GM08714 (cell line): Measurements from ENCODE around the gene ALDH1B1.
"Not testable (repeated sequence)": the region's sequence is repeated elsewhere in the genome, so short reads cannot be mapped to it uniquely, and the experiment has no call there.

Source experiments
- H3K4me3 ChIP-seq: fragments of 200-500 bp; sonication (Bioruptor generic); 2 replicates; pipeline ENCODE4 v1.5.1; 2014; ENCODE audit warnings: mild to moderate bottlenecking, low read length, inconsistent platforms
- ZNF274 ChIP-seq: IDR thresholded peaks from 2 replicates; pipeline ENCODE4 v1.6.1; 2012; ENCODE audit warnings: mild to moderate bottlenecking, low read depth, low read length

ALDH1B1 gene

DNA sequence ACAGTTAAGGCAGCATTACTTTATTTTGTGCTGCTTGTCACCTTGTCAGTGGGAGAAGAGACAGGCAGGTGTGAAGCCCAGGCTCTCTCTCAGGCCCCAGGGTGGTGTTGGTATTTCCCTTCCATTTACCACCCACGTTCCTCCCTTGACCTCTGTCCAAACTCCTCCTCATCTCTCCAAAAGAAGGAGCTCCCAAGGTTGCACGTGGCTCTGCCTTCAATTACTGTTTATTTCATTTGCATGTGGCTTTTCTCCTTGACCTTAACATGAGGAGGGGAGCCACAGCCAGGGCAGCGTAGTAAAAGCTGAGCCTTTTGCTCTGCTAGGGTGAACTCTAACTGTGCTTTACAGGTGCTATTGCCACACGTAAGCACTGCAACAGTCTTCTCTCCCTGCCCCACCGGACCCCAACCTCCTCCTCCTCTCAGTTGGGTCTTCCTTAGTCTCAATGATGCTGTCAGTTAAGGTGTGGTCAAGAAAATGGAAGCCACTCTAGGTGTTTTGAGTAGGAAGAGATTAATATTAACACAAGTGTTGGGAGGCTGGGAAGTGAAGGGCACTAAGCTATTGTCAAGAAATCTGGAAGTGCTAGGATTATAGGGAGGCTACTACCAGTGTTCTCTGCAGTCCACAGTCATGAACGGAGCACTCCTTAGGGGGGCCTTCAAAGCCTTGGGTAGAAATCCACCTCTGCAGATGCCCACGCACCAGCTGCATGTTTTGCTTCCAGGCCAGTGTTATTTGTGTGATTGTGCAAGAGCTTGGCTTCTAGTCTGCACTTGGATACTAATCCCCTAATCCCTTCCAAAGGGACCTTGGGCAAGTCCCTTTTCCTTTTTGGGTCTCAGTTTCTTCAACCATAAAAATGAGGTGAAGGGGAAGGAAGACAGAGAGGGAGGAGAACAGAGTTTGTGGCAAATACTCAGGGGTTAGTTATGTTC, 3.9 kb upstream of the ALDH1B1 start:
- no peak overlapping the region for H3K4me3 ChIP-seq

DNA sequence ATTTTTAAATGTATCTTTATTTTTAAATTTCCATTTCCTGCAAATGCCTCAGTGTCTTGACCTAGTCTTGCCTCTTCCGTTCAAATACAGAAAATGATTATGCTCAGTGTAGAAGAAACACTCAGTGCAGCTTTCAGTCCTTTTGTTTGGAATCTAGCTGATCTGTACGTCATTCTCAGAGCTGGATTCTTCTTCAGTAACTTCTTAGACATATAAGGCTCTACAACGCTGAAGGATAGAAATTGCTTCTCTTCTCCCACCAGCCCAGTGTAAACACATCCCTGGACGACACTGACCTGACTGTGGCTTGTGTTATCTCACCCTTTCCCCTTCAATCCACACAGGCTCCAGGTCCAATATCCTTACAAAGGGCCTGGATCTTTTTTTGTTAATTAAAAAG, 3.2 kb upstream of the ALDH1B1 start:
- H3K4me3 ChIP-seq: no peak overlapping the region
- TF ChIP-seq ZNF274: no peak

More for the DNA sequence above, 3.9 kb upstream of the ALDH1B1 start:
- TF ChIP-seq ZNF274: no peak

DNA sequence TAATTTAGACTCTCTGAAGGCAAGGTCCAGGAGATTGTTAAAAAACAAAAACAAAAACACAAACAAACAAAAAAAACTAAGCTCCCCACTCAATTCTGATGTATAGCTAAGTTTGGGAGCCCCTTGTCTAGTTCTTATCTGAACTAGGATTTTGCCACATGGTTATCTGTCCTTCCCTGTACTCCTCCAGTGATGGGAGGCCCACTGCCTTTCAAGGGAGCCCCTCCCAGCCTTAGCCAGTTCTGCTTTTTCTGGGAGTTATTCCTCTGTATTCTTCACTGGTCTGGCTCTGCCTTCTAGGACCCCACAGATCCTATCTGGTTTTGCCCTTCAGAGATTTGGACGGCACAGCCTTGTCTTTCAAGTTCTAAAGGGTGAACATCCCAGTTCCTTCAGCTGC, 2.1 kb upstream of the ALDH1B1 start:
- no peak for TF ChIP-seq ZNF274
- H3K4me3 ChIP-seq: no peak overlapping the region

GRCh38 chr9:38390851-38391250, 1.7 kb upstream of the ALDH1B1 start:
- no peak overlapping the region for H3K4me3 ChIP-seq

DNA sequence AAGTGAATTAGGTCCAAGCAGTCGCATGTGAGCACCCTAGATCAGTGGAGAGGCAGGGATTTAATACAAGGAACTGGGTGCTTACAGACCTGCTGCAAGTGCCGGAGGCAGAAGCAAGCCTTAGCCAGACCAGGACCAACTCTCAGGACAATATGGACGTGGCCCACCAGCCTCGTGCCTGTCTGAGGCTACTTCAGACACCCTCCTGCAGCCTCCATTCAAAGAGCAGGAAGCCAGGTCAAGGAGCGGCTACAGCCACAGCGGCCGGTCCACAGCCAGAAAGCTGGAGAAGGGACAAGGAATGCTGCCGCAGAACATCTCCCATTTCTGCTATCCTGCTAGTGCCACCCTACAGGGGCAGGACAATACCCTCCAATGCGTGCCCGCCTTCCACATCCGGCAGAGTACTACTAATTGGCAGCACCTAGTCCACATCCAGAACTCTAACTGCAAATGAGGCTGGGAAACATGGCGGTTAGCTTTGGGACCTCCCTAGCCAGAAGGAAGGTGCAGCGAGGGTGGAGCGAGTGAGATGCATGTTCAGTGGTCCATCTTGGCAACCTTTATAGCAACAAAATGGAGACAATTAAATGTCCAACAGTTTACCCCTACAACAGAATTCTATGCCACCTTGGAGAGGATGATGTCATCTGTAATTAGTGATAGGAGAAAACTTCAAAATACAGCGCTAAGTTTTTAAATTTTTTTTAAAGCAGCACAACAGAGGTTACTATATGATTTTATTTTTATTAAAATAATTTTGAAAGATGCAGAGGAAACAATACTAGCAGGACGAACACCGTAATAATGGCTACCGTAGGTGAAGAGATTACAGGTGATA, 1.0 kb upstream of the ALDH1B1 start:
- no peak overlapping the region for H3K4me3 ChIP-seq
- no peak for TF ChIP-seq ZNF274

More at GRCh38 chr9:38390851-38391250, 1.7 kb upstream of the ALDH1B1 start:
- no peak for TF ChIP-seq ZNF274

GRCh38 chr9:38393128-38393796, 760 bp downstream of the ALDH1B1 start:
- H3K4me3 ChIP-seq: peak overlapping the region; percentile 74
- no peak for TF ChIP-seq ZNF274

GRCh38 chr9:38394416-38394815, 1.9 kb downstream of the ALDH1B1 start:
- no peak overlapping the region for H3K4me3 ChIP-seq
- TF ChIP-seq ZNF274: no peak

DNA sequence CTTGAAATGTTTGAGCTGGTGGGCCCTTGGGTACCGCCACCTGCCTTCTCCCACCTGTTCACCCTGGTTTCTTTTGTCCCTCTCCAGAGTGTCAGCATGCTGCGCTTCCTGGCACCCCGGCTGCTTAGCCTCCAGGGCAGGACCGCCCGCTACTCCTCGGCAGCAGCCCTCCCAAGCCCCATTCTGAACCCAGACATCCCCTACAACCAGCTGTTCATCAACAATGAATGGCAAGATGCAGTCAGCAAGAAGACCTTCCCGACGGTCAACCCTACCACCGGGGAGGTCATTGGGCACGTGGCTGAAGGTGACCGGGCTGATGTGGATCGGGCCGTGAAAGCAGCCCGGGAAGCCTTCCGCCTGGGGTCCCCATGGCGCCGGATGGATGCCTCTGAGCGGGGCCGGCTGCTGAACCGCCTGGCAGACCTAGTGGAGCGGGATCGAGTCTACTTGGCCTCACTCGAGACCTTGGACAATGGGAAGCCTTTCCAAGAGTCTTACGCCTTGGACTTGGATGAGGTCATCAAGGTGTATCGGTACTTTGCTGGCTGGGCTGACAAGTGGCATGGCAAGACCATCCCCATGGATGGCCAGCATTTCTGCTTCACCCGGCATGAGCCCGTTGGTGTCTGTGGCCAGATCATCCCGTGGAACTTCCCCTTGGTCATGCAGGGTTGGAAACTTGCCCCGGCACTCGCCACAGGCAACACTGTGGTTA, 3.3 kb downstream of the ALDH1B1 start:
- no peak overlapping the region for H3K4me3 ChIP-seq
- TF ChIP-seq ZNF274: no peak

DNA sequence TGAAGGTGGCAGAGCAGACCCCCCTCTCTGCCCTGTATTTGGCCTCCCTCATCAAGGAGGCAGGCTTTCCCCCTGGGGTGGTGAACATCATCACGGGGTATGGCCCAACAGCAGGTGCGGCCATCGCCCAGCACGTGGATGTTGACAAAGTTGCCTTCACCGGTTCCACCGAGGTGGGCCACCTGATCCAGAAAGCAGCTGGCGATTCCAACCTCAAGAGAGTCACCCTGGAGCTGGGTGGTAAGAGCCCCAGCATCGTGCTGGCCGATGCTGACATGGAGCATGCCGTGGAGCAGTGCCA, 3.8 kb downstream of the ALDH1B1 start:
- no peak overlapping the region for H3K4me3 ChIP-seq
- TF ChIP-seq ZNF274: no peak

DNA sequence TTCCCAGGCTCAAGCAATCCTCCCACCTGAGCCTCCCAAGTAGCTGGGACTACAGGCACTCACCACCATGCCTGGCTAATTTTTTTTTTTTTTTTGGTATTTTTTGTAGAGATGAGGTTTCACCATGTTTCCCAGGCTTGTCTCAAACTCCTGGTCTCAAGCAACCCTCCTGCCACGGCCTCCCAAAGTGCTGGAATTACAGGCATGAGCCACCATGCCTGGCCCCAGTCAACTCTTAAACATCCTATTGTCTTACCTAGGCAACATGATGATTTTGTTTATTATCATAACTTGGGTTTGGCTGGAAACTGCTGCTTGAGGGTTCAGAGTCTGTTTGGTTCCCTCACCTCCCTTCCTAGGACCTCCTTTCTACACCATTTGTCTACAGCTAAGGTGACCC, 6.7 kb downstream of the ALDH1B1 start:
- H3K4me3 ChIP-seq: not testable (repeated sequence)

DNA sequence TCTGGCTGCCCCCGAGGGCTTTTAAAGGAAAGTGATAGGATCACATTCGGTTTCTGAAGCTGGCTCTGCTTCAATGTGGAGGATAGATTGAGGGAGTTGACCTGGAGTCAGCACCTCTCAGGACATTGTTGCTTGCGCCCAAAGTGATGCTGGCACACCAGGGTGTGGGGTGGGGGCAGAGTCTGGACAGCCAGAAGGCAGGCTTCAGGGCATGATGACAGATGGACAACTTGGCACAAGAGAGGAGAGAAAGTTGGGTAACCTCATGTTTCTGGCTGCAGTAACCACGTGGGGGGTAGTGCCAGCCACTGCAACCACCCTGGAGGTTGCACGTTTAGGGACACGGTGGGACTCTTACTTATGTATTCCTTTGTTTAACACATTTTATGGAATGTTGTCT, 9.5 kb downstream of the ALDH1B1 start:
- no peak overlapping the region for H3K4me3 ChIP-seq
- no peak for TF ChIP-seq ZNF274

DNA sequence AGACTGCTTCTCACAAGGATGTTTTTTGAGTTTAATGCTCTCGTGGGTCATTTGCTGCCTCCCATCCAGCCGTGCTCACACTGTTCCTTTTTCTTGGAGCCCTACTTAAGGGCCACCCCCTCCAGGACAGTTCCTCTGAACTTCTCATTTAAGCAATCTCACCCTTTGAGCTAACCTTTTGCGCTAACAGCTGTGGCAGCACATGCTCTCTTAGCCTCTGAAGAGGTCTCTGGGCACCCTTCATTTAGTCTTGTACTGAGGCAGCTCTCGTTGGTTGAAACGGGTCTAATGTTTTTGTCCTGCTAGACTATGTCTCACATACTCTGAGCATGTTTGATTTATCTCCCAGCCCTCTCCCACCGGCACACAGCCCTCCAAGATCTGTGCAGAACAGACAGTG, 11.8 kb downstream of the ALDH1B1 start:
- TF ChIP-seq ZNF274: no peak
- H3K4me3 ChIP-seq: no peak overlapping the region

DNA sequence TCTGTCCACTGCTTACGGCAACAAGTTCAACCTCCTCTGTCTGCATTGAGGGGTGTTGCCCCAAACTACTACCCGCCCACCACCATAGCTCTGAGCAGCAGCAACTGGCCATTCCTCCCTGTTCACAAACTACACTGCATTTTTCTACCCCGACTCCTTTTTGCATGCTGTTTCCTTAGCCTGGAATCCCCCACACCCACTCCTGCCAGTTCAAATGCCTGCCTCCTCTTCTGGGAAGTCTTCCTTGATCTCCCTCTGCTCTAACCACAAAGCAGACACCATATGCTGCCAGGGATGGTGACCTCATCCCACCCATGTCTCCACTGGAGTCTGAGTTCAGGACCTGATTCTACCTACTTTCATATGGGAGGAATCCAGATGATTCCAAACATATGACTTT, 13.3 kb downstream of the ALDH1B1 start:
- no peak for TF ChIP-seq ZNF274
- H3K4me3 ChIP-seq: no peak overlapping the region

DNA sequence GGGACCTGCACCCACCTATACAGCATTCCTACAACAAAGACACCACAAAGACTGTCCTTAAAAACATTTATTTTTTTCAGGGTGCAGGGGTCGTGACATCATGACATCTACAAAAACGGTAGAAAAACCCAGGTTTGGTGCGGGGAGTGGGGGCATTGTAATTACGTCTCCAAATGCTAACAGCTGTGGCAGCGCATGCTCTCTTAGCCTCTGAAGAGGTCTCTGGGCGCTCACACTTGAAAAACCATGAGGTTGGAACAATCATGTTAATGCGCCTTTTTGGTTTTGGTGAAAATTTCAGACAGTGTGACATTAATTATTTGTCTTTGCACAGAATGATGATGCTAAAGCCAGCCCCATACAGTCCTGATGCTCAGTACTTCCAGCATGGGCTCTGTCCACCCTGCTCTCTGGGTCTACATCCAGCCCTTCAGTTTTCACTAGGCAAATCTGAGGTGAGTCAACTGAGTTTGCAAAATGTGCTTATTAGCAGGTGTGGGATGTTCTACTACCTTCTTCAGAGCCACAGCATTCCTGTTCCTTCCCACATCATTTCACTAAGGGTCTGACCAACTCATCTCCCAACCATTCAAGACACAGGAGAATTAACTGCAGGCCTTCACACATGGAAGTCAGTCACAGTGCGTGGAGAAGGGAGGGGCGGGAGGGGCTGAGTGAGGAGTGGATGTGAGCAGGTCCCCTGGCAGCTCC, 14.1 kb downstream of the ALDH1B1 start:
- no peak overlapping the region for H3K4me3 ChIP-seq
- TF ChIP-seq ZNF274: no peak
